H1 (cell line): ENCODE measurements around the gene GPANK1. TPM values are rescaled to one million over a fixed set of nuclear protein-coding genes. Genes with fewer than 3 reads are reported as not detected.

ENCODE experiments used
- ATF3 ChIP-seq: IDR thresholded peaks from 2 replicates; pipeline ENCODE4 v1.6.1; 2011; ENCODE audit warnings: low read depth, mild to moderate bottlenecking, low read length; ENCODE audit not compliant: insufficient read depth
- CEBPB ChIP-seq: IDR thresholded peaks from 2 replicates; pipeline ENCODE4 v1.6.1; 2012; ENCODE audit warnings: low read depth, low read length
- HDAC2 ChIP-seq, 2 experiments: fragments of 300-600 bp in 1 of 2; sonication (generic) in 1 of 2; IDR thresholded peaks; 2 replicates each; pipeline ENCODE4 v1.6.1; 2011 to 2012; ENCODE audit warnings: low read depth in 2 of 2, low read length in 2 of 2, mild to moderate bottlenecking in 2 of 2, moderate library complexity in 2 of 2, borderline replicate concordance in 1 of 2, inconsistent platforms in 1 of 2
- RXRA ChIP-seq: IDR thresholded peaks from 2 replicates; pipeline ENCODE4 v1.6.1; 2011; ENCODE audit warnings: low read depth, mild to moderate bottlenecking, low read length, moderate library complexity; ENCODE audit not compliant: insufficient read depth
- TAF7 ChIP-seq: optimal IDR thresholded peaks from 2 replicates; pipeline ENCODE3; 2011; ENCODE audit warnings: low read depth, mild to moderate bottlenecking, inconsistent platforms, low read length, moderate library complexity, borderline replicate concordance
- polyA plus RNA-seq, 7 experiments: library from polyadenylated mRNA; depleted of rRNA in 3 of 7; stranded (reverse) in 5 of 7; unstranded in 2 of 7; fragments of >200 nt in 5 of 7; fragments of 200-250 nt in 2 of 7; gene quantifications; 1 replicate in 5 of 7; 2 replicates in 1 of 7; 4 replicates in 1 of 7; pipeline versions ENCODE4 v1.2.1 to v1.2.3, GENCODE V29; 2011 to 2013; ENCODE audit warnings: missing spikeins in 2 of 7, mixed read lengths in 2 of 7
- total RNA-seq: library from RNA; stranded (reverse); fragmentation: NEBNext Ultra II Directional; extraction: Animal tissue kit (Norgen Biotek cat#: 25700); gene quantifications from 2 replicates; pipeline ENCODE4 v1.2.1, GENCODE V29; 2021

The GPANK1 gene
- total and polyA plus RNA-seq, 2 of the 8 experiments (the other 6 are each of a cell fraction or from before 2014, with no cell fraction given) = 24.5 to 30.2 TPM

GRCh38 chr6:31707701-31708100 lies 42.9 kb upstream of the GPANK1 start (continued):
- TF ChIP-seq CEBPB = no peak
- no peak for TF ChIP-seq TAF7
- no peak for TF ChIP-seq RXRA
- TF ChIP-seq HDAC2 (IDR thresholded peaks at IDR 0.05; ENCODE audit: borderline replicate concordance in 1 of 2, low read depth in 2 of 2, low read length in 2 of 2) = no peak
- no peak for TF ChIP-seq ATF3
